Immature natural killer cell (primary cell): ENCODE data around the gene NME4. TPM values are rescaled to one million over a fixed set of nuclear protein-coding genes. Genes with fewer than 3 reads are reported as not detected.
A peak's percentile ranks its signal among the peaks of the same experiment; 100 is the strongest.

ENCODE experiments used
- DNase-seq, 3 donors: peaks; one replicate each; pipeline ENCODE4 v3.0.0; 2022; ENCODE audit warnings: mixed read lengths in 1 of 3
- H3K27ac Mint-ChIP-seq, 6 donors: one replicate each; pipeline ENCODE4 v1.8.0; 2020; ENCODE audit warnings: mixed read lengths in 6 of 6, mild to moderate bottlenecking in 5 of 6, inconsistent platforms in 4 of 6, moderate library complexity in 3 of 6
- H3K27me3 Mint-ChIP-seq, 3 donors: one replicate each; pipeline ENCODE4 v1.8.0; 2020 to 2021; ENCODE audit warnings: low read depth in 3 of 3, mild to moderate bottlenecking in 3 of 3, mixed read lengths in 3 of 3, moderate library complexity in 3 of 3, inconsistent platforms in 1 of 3
- H3K36me3 Mint-ChIP-seq, 3 donors: one replicate each; pipeline ENCODE4 v1.8.0; 2020; ENCODE audit warnings: mixed read lengths in 3 of 3, inconsistent platforms in 2 of 3, mild to moderate bottlenecking in 2 of 3
- H3K4me1 Mint-ChIP-seq, 2 donors: one replicate each; pipeline ENCODE4 v1.8.0; 2020; ENCODE audit warnings: inconsistent platforms in 2 of 2, mild to moderate bottlenecking in 2 of 2, mixed read lengths in 2 of 2, moderate library complexity in 1 of 2
- H3K4me3 Mint-ChIP-seq, 5 donors: one replicate each; pipeline ENCODE4 v1.8.0; 2020; ENCODE audit warnings: mild to moderate bottlenecking in 5 of 5, mixed read lengths in 5 of 5, inconsistent platforms in 3 of 5, moderate library complexity in 3 of 5
- H3K9me3 Mint-ChIP-seq, 6 donors: one replicate each; pipeline ENCODE4 v1.8.0; 2020; ENCODE audit warnings: mild to moderate bottlenecking in 6 of 6, mixed read lengths in 6 of 6, inconsistent platforms in 4 of 6, moderate library complexity in 3 of 6
- polyA plus RNA-seq, 3 donors: library from polyadenylated mRNA; unstranded; fragments of 300-500 nt; fragmentation: Illumina TruSeq; gene quantifications; one replicate each; pipeline ENCODE4 v1.2.3, GENCODE V29; 2021

NME4 gene
- polyA plus RNA-seq, 3 donors from 2014 or later, result 30.4 to 53.7 (median 36.5) TPM

GRCh38 chr16:424623-425081, 27.7 kb downstream of the NME4 start:
- Mint-ChIP-seq H3K9me3 (no peaks in the 10 kb centered on the region), H3K4me1 (peaks cover 32% of the 10 kb centered on the region in 2 donors), H3K27ac (peak overlapping the region; percentile 23 to 89 (median 78)), H3K27me3 (peaks cover 3 to 4% (median 3%) of the 10 kb centered on the region in 3 donors), H3K36me3 (peaks cover 0 to 5% (median 0%) of the 10 kb centered on the region in 3 donors), H3K4me3 (peak overlapping the region; percentile 85 to 90 (median 89))
- DNase-seq, result no peak

GRCh38 chr16:425082-425718, 28.2 kb downstream of the NME4 start, which contains the start of gene RAB11FIP3:
RAB11FIP3 (plus strand) TSS chr16:425649; CDS start chr16:426007, 358 bp downstream.
- DNase-seq, result peak; percentile 86 to 88 (median 88)
- Mint-ChIP-seq H3K9me3 (no peaks in the 10 kb centered on the region), H3K36me3 (peaks cover 0 to 5% (median 0%) of the 10 kb centered on the region in 3 donors), H3K4me3 (peak within 1 kb of the TSS; percentile 85 to 90 (median 89)), H3K27me3 (peaks cover 3 to 4% (median 3%) of the 10 kb centered on the region in 3 donors), H3K4me1 (peaks cover 32% of the 10 kb centered on the region in 2 donors), H3K27ac (peak within 1 kb of the TSS; percentile 86 to 97 (median 92))

GRCh38 chr16:425740-426114, 28.7 kb downstream of the NME4 start:
- peaks cover 32% of the 10 kb centered on the region in 2 donors for H3K4me1 Mint-ChIP-seq
- H3K4me3 Mint-ChIP-seq, result peak overlapping the region; percentile 85 to 90 (median 89)
- H3K27ac Mint-ChIP-seq, result peak overlapping the region in 3 of 6 donors; percentile 74 to 94 (median 89)
- H3K9me3 Mint-ChIP-seq, result no peaks in the 10 kb centered on the region
- DNase-seq, result no peak
- H3K36me3 Mint-ChIP-seq, result peaks cover 0 to 5% (median 0%) of the 10 kb centered on the region in 3 donors
- H3K27me3 Mint-ChIP-seq, result peaks cover 3 to 4% (median 3%) of the 10 kb centered on the region in 3 donors

- DNase-seq, result no peak
Observed at GRCh38 chr16:426115-426905, 29.3 kb downstream of the NME4 start.

GRCh38 chr16:426906-427249, 29.9 kb downstream of the NME4 start:
- DNase-seq, result no peak
- Mint-ChIP-seq H3K9me3 (no peaks in the 10 kb centered on the region), H3K36me3 (peaks cover 0 to 5% (median 0%) of the 10 kb centered on the region in 3 donors), H3K27me3 (peaks cover 3 to 4% (median 3%) of the 10 kb centered on the region in 3 donors), H3K27ac (peak overlapping the region; percentile 68 to 90 (median 81)), H3K4me1 (peaks cover 32 to 33% of the 10 kb centered on the region in 2 donors), H3K4me3 (peak overlapping the region; percentile 84 to 88 (median 87))

More at GRCh38 chr16:426115-426905, 29.3 kb downstream of the NME4 start:
- Mint-ChIP-seq H3K27ac (peak overlapping the region; percentile 48 to 90 (median 81)), H3K4me1 (peaks cover 32% of the 10 kb centered on the region in 2 donors), H3K27me3 (peaks cover 3 to 4% (median 3%) of the 10 kb centered on the region in 3 donors), H3K36me3 (peaks cover 0 to 5% (median 0%) of the 10 kb centered on the region in 3 donors), H3K4me3 (peak overlapping the region; percentile 84 to 88 (median 87)), H3K9me3 (no peaks in the 10 kb centered on the region)

GRCh38 chr16:427250-427649, 30.3 kb downstream of the NME4 start:
- H3K4me3 Mint-ChIP-seq, result peak overlapping the region; percentile 84 to 88 (median 87)
- H3K27me3 Mint-ChIP-seq, result peaks cover 3 to 4% (median 3%) of the 10 kb centered on the region in 3 donors
- no peak for DNase-seq
- H3K9me3 Mint-ChIP-seq, result no peaks in the 10 kb centered on the region
- H3K27ac Mint-ChIP-seq, result peak overlapping the region; percentile 52 to 90 (median 76)
- H3K36me3 Mint-ChIP-seq, result peaks cover 0 to 5% (median 0%) of the 10 kb centered on the region in 3 donors
- peaks cover 32 to 33% of the 10 kb centered on the region in 2 donors for H3K4me1 Mint-ChIP-seq

GRCh38 chr16:430904-431303, 33.9 kb downstream of the NME4 start:
- Mint-ChIP-seq H3K4me1 (peaks cover 24 to 26% of the 10 kb centered on the region in 2 donors), H3K9me3 (no peaks in the 10 kb centered on the region), H3K27ac (no peak overlapping the region), H3K4me3 (no peak overlapping the region), H3K27me3 (peaks cover 0 to 3% (median 0%) of the 10 kb centered on the region in 3 donors), H3K36me3 (peaks cover 0 to 5% (median 0%) of the 10 kb centered on the region in 3 donors)
- no peak for DNase-seq

GRCh38 chr16:440627-441026, 43.6 kb downstream of the NME4 start:
- Mint-ChIP-seq H3K27ac (peak overlapping the region in 1 of 6 donors; percentile 83), H3K4me1 (peaks cover 4 to 13% of the 10 kb centered on the region in 2 donors), H3K4me3 (no peak overlapping the region)

GRCh38 chr16:441447-441846, 44.4 kb downstream of the NME4 start:
- H3K27ac Mint-ChIP-seq, result no peak overlapping the region
- no peaks in the 10 kb centered on the region for H3K9me3 Mint-ChIP-seq
- H3K27me3 Mint-ChIP-seq, result peaks cover 0 to 1% (median 0%) of the 10 kb centered on the region in 3 donors
- H3K4me1 Mint-ChIP-seq, result peaks cover 4 to 13% of the 10 kb centered on the region in 2 donors
- no peak for DNase-seq
- no peaks in the 10 kb centered on the region for H3K36me3 Mint-ChIP-seq
- H3K4me3 Mint-ChIP-seq, result no peak overlapping the region

More at GRCh38 chr16:440627-441026, 43.6 kb downstream of the NME4 start:
- peaks cover 0 to 1% (median 0%) of the 10 kb centered on the region in 3 donors for H3K27me3 Mint-ChIP-seq
- no peaks in the 10 kb centered on the region for H3K9me3 Mint-ChIP-seq
- no peak for DNase-seq
- H3K36me3 Mint-ChIP-seq, result no peaks in the 10 kb centered on the region

- Mint-ChIP-seq H3K4me3 (no peak overlapping the region), H3K27ac (no peak overlapping the region), H3K4me1 (peaks cover 4 to 13% of the 10 kb centered on the region in 2 donors), H3K9me3 (no peaks in the 10 kb centered on the region), H3K27me3 (peaks cover 0 to 1% (median 0%) of the 10 kb centered on the region in 3 donors), H3K36me3 (no peaks in the 10 kb centered on the region)
- DNase-seq, result no peak
Observed at GRCh38 chr16:442976-443375, 46.0 kb downstream of the NME4 start.

GRCh38 chr16:444027-444426, 47.0 kb downstream of the NME4 start:
- H3K4me3 Mint-ChIP-seq, result no peak overlapping the region
- H3K9me3 Mint-ChIP-seq, result no peaks in the 10 kb centered on the region
- H3K36me3 Mint-ChIP-seq, result no peaks in the 10 kb centered on the region
- no peak overlapping the region for H3K27ac Mint-ChIP-seq
- H3K4me1 Mint-ChIP-seq, result peaks cover 4 to 11% of the 10 kb centered on the region in 2 donors
- no peak for DNase-seq
- H3K27me3 Mint-ChIP-seq, result peaks cover 0 to 1% (median 0%) of the 10 kb centered on the region in 3 donors

- peaks cover 4% of the 10 kb centered on the region in 2 donors for H3K4me1 Mint-ChIP-seq
- no peaks in the 10 kb centered on the region for H3K36me3 Mint-ChIP-seq
- no peak for DNase-seq
- no peak overlapping the region for H3K4me3 Mint-ChIP-seq
- no peak overlapping the region for H3K27ac Mint-ChIP-seq
- no peaks in the 10 kb centered on the region for H3K9me3 Mint-ChIP-seq
- peaks cover 0 to 3% (median 0%) of the 10 kb centered on the region in 3 donors for H3K27me3 Mint-ChIP-seq
Observed at GRCh38 chr16:445566-445965, 48.6 kb downstream of the NME4 start.
